ENCODE data around the gene GNG12.

The GNG12 gene

DNA sequence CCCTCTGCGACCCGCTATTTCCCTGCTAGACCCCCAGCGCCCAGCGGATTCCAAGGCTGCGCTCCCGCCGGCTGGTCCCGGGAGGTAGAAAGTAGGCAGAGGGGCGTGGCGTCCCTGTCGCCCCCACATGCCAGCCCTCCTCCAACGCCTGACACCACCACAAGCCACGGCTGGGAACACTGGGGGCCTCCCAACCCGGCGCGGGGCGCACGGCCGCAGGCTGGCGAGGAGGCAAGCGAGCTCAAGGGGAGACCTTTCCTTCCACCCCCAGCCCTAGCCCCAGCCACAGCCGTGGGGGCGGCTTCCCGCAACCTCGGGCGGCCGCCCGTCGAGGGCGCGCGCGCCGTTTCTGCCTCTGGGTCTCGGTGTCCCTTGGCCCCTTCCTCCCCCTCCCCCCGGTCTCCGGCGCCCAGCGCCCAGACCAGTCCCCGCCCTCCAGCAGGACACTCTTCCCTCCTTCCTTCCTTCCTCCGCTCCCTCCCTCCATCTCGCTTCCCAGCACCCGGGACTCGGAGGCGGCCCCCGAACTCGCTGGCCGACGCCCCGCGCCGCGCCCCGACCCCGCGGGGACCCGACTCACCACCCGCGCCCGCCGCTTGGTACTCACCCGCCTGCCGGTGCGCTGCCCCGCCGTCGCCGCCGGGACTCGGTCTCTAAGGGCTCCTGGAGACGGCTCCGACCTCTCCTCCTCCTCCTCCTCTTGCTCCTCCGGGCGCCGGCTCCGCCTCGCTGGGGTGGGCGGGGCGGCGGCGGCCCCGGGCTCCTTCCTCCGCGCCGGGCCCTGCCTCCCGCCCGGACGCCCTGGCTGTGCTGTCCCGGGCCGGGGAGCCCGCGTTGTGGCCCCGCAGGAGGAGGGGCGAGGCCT, at the start of gene GNG12:
Gene GNG12, minus strand, starts transcription at position 731 of the 865 bp plus-strand sequence. CDS start 125,781 bp downstream, outside the sequence.
- no peak for DNase-seq

- DNase-seq, result no peak
Observed at GRCh38 chr1:67882196-67882958, 49.1 kb upstream of the GNG12 start.

GRCh38 chr1:67880056-67880601, 46.9 kb upstream of the GNG12 start:
- no peak for DNase-seq

DNA sequence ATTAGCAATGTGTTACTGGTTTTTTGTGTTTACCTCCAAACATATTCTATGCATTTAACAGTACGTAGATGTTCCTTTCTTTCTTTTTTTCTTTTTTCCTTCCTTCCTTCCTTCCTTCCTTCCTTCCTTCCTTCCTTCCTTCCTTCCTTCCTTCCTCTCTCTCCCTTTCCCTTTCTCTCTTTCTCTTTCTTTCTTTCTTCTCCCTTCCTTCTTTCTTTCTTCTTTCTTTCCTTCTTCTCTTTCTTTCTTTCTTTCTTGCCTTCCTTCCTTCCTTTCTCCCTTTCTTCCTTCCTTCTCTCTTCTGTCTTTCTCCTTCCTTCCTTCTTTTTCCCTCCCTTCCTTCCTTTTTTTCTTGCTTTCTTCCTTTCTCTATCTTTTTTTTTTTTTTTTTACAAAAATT, 46.2 kb upstream of the GNG12 start:
- DNase-seq, result no peak

DNA sequence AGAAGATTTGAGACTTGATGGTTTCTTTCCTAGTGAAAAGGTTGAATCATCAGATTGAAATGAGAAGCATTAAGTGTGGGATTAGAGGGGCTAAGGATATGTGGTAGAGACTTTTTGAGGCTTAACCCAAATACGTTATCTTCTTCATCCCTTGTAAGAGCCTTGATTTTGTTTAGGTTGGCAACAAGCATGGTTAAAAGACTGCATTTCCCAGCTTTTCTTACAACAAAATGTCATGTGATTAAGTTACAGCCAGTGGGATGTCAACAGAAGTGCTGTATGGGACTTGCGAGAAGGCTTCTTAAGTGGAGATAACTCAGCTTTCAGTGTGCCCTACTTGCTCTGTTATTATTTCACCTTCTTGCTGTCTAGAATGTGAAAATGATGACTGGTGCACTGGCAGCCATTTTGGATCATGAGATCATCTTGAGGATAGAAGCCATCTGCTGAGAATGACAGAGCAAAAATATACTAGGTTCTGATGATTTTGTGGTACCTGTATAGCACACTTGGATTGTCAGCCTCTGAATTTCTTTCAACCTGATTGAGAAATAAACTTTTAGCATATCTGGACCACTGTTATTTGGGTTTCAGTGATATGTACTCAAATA, 41.3 kb upstream of the GNG12 start:
- DNase-seq, result no peak

DNA sequence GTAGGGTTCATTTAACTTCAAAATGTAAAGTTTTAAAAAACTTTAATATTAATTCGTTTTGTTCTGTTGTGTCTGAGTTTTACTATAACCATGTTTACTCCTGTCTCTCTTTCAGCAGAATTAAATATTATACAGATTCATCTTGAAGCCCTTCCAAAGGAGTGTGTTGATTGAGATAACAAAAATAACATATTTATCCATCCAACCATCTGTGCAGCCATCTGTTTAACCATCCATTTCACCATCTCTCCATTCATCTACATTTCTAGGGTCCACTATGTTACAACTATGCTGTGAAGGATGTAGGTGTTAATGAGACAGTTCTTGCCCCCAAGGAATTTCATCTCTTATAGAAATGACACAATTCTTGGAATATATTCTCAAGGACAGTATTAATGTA, 36.0 kb upstream of the GNG12 start:
- no peak for DNase-seq

- DNase-seq, result no peak
Observed at GRCh38 chr1:67863637-67864036, 30.4 kb upstream of the GNG12 start.

GRCh38 chr1:67862685-67863084, 29.4 kb upstream of the GNG12 start:
- no peak for DNase-seq

GRCh38 chr1:67861856-67862516, 28.7 kb upstream of the GNG12 start:
- DNase-seq, result no peak

DNA sequence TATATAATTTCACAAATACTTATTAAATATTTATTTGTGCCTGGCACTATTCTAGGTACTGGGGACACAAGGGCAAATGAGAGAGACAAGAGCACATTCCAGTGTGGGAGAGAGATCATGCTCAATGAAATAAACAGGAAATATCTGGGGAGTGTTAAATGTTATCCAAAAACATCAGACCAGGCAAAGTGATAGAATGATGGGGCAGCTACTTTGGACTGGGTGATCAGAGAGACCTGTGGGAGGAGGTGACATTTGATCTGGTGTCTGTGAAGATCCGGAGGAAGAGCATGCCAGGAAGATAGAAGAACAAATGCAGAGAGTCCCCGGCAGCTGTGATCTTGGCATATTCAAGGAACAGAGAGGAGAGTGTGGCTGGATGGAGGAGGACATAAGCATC, 27.5 kb upstream of the GNG12 start:
- no peak for DNase-seq

GRCh38 chr1:67856921-67857320, 23.7 kb upstream of the GNG12 start:
- DNase-seq, result no peak

GRCh38 chr1:67855961-67856360, 22.7 kb upstream of the GNG12 start:
- DNase-seq, result no peak

DNA sequence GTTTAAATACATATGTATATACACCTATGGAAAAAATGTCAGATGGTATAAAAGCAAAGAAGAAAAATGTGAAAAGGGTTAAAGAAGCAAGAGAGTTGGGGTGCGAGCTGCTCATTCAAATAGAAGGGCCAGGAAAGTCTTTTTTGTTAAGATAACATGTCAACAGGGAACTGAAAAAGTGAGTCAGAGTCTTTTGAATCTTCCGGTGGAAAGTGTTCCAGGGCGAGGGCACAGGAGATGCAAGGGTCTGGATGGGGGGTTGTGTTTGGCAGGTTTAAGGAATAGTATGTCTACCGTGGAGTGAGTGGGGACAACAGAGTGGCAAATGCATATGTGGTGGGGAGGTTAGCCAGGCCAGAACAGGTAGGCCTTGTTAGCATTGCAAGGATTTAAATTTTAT, 22.2 kb upstream of the GNG12 start:
- no peak for DNase-seq

GRCh38 chr1:67853704-67854103, 20.4 kb upstream of the GNG12 start:
- no peak for DNase-seq

- DNase-seq, result no peak
Observed at GRCh38 chr1:67851800-67852199, 18.5 kb upstream of the GNG12 start.

GRCh38 chr1:67850611-67851075, 17.4 kb upstream of the GNG12 start:
- no peak for DNase-seq

GRCh38 chr1:67850151-67850551, 16.9 kb upstream of the GNG12 start:
- DNase-seq, result no peak

DNA sequence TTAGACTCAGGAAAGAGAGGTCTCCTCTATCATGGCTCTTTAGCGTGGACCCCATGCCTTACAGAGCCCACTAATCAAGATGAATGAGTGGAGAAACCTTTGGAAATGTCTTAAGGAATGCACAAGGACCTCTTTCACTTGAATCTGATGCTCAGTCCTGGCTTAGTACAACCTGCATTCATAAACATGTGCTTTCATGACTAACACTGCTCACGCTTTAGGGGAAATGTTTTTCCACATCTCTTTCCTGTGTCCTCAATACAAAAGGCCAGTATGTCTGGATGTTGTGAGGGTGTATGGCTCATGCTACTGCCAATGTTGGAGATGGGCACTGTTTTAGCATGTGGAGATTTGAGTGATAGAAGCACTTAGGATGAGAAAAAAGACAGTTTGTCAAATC, 14.2 kb upstream of the GNG12 start:
- no peak for DNase-seq

GRCh38 chr1:67846538-67846937, 13.3 kb upstream of the GNG12 start:
- no peak for DNase-seq

DNA sequence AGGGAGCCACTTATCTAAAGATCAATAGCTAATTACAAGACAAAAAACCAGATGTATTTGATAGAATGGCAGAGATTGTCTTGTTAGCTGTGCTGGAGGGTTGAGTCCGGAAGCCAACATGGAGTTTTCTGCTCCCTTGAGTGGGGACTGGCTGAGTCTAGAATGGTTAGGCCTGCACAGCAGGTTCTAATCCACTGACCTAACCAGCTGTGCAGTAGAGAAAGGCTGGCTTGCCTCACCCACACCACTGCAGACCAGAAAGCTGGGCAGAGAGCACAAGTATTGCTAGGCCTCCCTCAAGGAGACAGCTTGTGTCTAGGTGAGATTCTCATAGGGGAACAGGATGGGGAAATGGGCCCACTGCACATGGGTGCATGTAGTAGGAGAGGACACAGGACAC, 11.7 kb upstream of the GNG12 start:
- DNase-seq, result no peak

DNA sequence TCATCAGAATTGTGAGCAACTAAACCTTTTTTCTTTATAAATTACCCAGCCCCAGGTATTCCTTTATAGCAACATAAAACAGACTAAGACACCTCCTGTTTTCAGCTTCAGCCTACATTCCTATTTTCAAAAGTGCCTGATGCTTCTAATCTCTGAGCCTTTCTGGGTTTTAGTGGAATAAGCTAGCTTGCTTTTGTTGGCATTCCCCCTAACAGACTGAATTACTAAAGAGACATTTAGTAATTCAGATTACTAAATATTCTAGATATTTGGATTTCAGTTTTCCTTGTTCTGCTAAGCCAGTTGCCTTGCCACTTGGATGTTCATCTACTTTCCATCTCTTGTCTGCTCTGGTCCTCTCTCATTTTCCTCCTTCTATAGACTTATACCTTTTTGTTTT, 10.5 kb upstream of the GNG12 start:
- DNase-seq, result no peak

DNA sequence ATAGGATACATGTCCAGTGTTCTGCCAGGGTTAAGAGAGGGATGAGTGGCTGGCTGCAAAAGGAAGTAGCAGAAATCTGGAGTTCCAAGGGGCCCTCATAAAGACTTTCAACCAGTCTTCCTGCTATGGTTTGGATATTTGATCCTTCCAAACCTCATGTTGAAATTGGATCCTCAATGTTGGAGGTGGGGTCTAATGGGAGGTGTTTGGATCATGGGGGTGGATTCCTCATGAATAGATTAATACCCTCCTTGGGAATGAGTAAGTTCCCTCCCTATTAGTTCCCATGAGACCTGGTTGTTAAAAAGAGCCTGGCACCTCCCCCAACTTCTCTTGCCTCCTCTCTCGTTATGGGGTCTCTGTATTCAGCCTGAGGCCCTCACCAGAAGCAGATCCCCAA, 10.1 kb upstream of the GNG12 start:
- DNase-seq, result no peak

DNA sequence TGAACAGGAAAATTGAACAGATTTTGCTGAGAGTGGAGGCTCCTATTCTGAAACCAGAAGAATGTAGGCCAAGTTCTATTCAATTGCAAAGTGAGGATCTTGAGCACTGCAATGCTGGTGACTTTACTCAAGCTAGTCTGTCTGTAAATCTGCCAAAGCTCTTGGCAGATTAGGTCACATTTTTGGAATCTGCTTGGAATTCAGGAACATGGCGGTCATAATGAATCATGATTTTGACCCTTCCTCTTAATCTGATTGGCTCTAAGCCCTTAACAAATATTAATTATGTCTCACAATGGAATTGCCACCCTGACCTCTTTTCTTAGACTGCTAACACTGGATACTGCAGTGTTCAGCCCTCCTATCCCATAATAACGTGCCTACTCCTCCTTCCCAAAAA, 7.2 kb upstream of the GNG12 start:
- no peak for DNase-seq

All from CD4-positive, alpha-beta T cell treated with Interleukin-4 for 4 hours (primary cell).